Stimulated activated naive CD8-positive, alpha-beta T cell treated with anti-CD3 and anti-CD28 coated beads, Interleukin-15, Interleukin-2, amounts not matched to agents 100 ng/mL and 50 ng/mL, for 24 hours (primary cell): ENCODE results near the gene CSN3.
"Not testable (repeated sequence)": the region's sequence is repeated elsewhere in the genome, so short reads cannot be mapped to it uniquely, and the experiment has no call there.

ENCODE experiments used
- H3K27ac Mint-ChIP-seq: one replicate; pipeline ENCODE4 v1.8.0; 2021; ENCODE audit warnings: mild to moderate bottlenecking, mixed read lengths
- H3K27me3 Mint-ChIP-seq: one replicate; pipeline ENCODE4 v1.8.0; 2021; ENCODE audit warnings: mixed read lengths
- H3K36me3 Mint-ChIP-seq: one replicate; pipeline ENCODE4 v1.8.0; 2021; ENCODE audit warnings: low read depth, mixed read lengths
- H3K4me1 Mint-ChIP-seq: one replicate; pipeline ENCODE4 v1.8.0; 2021; ENCODE audit warnings: low read depth, mixed read lengths
- H3K4me3 Mint-ChIP-seq: one replicate; pipeline ENCODE4 v1.8.0; 2021; ENCODE audit warnings: mild to moderate bottlenecking, mixed read lengths
- H3K9me3 Mint-ChIP-seq: one replicate; pipeline ENCODE4 v1.8.0; 2021; ENCODE audit warnings: mixed read lengths

Gene CSN3, protein sequence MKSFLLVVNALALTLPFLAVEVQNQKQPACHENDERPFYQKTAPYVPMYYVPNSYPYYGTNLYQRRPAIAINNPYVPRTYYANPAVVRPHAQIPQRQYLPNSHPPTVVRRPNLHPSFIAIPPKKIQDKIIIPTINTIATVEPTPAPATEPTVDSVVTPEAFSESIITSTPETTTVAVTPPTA

DNA sequence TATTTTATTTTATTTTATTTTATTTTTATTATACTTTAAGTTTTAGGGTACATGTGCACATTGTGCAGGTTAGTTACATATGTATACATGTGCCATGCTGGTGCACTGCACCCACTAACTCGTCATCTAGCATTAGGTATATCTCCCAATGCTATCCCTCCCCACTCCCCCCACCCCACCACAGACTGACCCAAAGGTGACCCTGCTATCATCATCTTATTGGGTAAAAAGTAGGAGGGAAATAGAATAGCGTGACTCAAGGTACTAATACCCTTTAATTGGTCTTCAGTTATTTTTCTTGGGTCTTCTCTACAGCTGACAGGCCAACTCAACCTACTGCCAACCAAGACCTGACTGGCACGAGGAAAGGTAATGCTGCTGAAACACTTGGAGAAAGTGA, at the start of gene CSN3:
Gene CSN3, plus strand, starts transcription at position 301 of the 400 bp plus-strand sequence. CDS start 2,223 bp downstream, outside the sequence.
- not testable (repeated sequence) for H3K27me3 Mint-ChIP-seq, H3K4me3 Mint-ChIP-seq, H3K9me3 Mint-ChIP-seq, H3K27ac Mint-ChIP-seq, H3K36me3 Mint-ChIP-seq, H3K4me1 Mint-ChIP-seq

DNA sequence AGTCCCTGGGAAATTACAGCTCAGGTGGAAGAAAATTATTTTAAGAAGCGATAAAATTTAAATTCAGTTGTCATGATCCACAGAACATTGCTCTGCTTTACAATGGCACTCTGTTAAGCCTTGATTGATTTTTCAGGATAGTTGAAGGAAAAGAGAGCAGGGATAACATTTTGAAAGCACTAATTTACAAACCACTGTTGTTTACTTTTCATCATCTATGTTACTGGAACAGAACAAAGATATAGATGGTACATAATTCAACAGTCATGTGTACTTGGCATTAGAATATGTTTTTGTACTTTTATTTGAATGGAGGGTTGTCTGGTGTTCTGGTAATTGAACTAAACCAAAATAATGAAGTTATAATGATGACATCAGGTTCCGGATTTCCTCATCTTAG, 49.5 kb upstream of the CSN3 start:
- no peak overlapping the region for H3K27ac Mint-ChIP-seq

DNA sequence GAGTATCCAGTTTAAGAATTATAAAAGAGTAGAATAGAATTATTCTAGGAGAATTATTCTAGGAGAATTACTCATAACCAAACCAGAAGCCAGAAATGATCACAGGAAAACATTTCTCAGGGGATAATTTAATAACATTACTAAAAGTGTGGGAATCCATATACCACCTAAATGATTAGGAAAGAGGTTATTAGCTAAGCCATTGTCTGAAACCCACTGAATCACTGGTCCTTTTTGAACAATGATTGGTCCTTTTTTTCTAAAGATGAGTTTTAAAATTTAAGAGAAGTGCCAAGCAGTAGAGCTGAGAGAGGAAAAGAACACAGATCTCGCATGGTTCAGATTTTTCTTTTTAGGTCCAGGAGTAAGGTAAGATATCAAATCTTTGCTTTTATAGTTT, 47.0 kb upstream of the CSN3 start, which contains the start of gene ODAM:
Gene ODAM, plus strand, starts transcription at position 301 of the 400 bp plus-strand sequence. CDS start 819 bp downstream, outside the sequence.
- Mint-ChIP-seq H3K9me3 (no peaks in the 10 kb centered on the region), H3K4me3 (no peak within 1 kb of the TSS), H3K27me3 (no peaks in the 10 kb centered on the region), H3K36me3 (no peaks in the 10 kb centered on the region), H3K4me1 (no peaks in the 10 kb centered on the region), H3K27ac (no peak within 1 kb of the TSS)

More for the DNA sequence above, 49.5 kb upstream of the CSN3 start:
- Mint-ChIP-seq H3K4me1 (no peaks in the 10 kb centered on the region), H3K9me3 (no peaks in the 10 kb centered on the region), H3K36me3 (no peaks in the 10 kb centered on the region), H3K27me3 (no peaks in the 10 kb centered on the region), H3K4me3 (no peak overlapping the region)

DNA sequence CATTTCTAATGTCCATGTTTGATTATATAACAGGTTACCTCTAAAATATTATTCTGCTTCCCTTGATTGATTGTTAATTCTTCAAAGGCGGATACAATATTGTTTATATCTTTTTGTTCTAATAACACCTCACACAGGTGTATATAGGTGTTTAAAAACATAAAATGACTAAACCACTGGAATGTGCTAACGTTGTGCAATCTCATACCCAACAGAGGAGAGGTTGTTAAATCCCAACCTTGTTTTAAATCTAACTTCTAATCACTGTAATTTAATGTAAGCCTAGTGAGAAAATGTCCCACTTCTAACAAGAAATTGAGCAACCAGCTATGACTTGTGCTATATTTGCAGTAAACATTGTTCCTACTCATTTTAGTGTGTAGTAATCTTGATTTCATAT, 45.5 kb upstream of the CSN3 start:
- Mint-ChIP-seq H3K36me3 (no peaks in the 10 kb centered on the region), H3K9me3 (no peaks in the 10 kb centered on the region), H3K27ac (no peak overlapping the region)

DNA sequence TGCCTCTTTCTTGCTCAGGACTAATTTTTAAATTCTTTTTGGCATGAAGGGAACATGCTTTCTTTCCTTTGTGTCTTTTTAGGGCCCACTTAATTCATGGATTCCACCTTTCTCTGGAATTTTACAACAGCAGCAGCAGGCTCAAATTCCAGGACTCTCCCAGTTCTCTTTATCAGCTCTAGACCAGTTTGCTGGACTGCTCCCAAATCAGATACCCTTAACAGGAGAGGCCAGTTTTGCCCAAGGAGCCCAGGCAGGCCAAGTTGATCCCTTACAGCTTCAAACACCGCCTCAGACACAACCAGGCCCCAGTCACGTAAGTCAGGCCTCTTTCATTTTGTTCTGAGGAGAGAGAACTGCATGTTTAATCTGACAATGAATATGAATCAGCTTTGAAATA, 44.6 kb upstream of the CSN3 start:
- Mint-ChIP-seq H3K36me3 (no peaks in the 10 kb centered on the region), H3K27ac (no peak overlapping the region), H3K4me1 (no peaks in the 10 kb centered on the region), H3K4me3 (no peak overlapping the region), H3K9me3 (no peaks in the 10 kb centered on the region), H3K27me3 (no peaks in the 10 kb centered on the region)

More for the DNA sequence above, 45.5 kb upstream of the CSN3 start:
- H3K27me3 Mint-ChIP-seq, result no peaks in the 10 kb centered on the region
- no peaks in the 10 kb centered on the region for H3K4me1 Mint-ChIP-seq
- no peak overlapping the region for H3K4me3 Mint-ChIP-seq

DNA sequence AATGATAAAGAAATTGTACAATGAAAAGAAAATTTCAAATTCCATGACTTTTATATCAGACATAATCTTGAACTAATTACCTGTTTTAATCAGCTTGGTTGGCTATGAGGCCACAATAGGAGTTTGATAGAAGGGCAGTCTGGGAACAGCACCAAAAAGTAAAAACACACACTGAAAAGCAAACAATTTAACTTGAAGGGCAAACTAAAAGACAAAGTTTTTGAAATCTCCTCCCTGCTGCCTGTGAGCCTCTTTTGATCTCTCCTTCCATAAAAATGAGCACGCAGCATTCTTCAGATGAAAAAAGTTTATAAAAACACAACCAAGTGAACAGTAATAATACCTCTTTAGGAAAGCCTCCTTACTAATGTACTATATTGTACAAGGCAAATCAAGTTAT, 38.8 kb upstream of the CSN3 start:
- H3K9me3 Mint-ChIP-seq, result no peaks in the 10 kb centered on the region
- no peaks in the 10 kb centered on the region for H3K4me1 Mint-ChIP-seq

DNA sequence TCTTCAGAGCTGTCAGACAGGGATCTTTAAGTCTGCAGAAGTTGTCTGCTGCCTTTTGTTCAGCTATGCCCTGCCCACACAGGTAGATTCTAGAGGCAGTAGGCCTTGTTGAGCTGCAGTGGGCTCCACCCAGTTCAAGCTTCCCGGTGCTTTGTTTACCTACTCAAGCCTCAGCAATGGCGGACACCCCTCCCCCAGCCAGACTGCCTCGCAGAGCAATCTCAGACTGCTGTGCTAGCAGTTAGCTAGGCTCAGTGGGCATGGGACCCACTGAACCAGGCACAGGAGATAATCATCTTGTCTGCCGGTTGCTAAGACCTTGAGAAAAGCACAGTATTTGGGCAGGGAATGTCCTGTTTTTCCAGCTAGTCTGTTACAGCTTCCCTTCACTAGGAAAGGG, 29.6 kb upstream of the CSN3 start:
- H3K27me3 Mint-ChIP-seq, H3K36me3 Mint-ChIP-seq, H3K4me1 Mint-ChIP-seq, H3K4me3 Mint-ChIP-seq, H3K27ac Mint-ChIP-seq: not testable (repeated sequence)
- H3K9me3 Mint-ChIP-seq, result peaks cover 11% of the 10 kb centered on the region

More for the DNA sequence above, 38.8 kb upstream of the CSN3 start:
- Mint-ChIP-seq H3K36me3 (no peaks in the 10 kb centered on the region), H3K4me3 (no peak overlapping the region), H3K27me3 (no peaks in the 10 kb centered on the region), H3K27ac (no peak overlapping the region)

DNA sequence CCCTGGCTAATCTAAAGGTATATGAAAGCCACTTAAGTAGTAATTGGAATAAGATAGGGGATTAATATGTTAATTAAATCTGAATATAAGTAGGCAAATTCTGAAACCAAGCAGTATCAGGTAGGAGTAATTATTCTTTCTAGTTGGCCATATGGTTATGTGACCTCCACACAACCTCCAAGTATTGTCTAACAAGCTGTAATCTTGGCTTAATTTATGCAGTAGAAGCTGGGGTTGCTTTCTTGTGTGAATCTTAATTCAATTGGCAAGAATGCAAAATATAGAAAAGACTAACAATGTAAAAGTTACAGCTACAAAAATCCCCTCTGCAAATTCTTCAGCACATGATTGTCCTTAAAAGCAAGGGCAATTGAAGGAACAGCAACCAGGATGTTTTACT, 26.3 kb upstream of the CSN3 start:
- not testable (repeated sequence) for H3K9me3 Mint-ChIP-seq, H3K27me3 Mint-ChIP-seq, H3K4me3 Mint-ChIP-seq, H3K4me1 Mint-ChIP-seq, H3K36me3 Mint-ChIP-seq, H3K27ac Mint-ChIP-seq

DNA sequence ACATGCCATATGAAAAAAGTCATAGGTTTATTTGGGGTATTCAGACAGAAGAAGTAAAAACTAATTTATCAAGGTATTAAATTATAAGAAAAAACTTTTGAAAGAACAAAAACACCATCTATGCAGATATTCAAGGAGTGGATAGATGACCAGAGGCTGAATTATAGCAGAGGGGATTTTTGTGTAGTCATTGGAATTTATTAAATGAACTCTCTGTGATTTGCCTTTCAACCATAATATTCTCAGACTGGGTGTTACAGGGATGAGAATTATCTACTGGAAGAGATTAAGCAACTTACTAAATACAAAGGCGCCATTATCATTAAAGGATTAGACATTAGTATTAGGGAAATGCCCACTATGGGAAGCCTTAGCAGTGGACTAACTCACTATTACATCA, 25.8 kb upstream of the CSN3 start:
- not testable (repeated sequence) for H3K36me3 Mint-ChIP-seq, H3K4me1 Mint-ChIP-seq, H3K4me3 Mint-ChIP-seq, H3K27me3 Mint-ChIP-seq, H3K27ac Mint-ChIP-seq, H3K9me3 Mint-ChIP-seq

DNA sequence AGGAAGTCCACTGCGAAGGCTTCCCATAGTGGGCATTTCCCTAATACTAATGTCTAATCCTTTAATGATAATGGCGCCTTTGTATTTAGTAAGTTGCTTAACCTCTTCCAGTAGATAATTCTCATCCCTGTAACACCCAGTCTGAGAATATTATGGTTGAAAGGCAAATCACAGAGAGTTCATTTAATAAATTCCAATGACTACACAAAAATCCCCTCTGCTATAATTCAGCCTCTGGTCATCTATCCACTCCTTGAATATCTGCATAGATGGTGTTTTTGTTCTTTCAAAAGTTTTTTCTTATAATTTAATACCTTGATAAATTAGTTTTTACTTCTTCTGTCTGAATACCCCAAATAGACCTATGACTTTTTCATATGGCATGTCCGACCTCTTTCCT, 21.0 kb upstream of the CSN3 start:
- H3K36me3 Mint-ChIP-seq, H3K4me1 Mint-ChIP-seq, H3K27ac Mint-ChIP-seq, H3K4me3 Mint-ChIP-seq, H3K27me3 Mint-ChIP-seq, H3K9me3 Mint-ChIP-seq: not testable (repeated sequence)

DNA sequence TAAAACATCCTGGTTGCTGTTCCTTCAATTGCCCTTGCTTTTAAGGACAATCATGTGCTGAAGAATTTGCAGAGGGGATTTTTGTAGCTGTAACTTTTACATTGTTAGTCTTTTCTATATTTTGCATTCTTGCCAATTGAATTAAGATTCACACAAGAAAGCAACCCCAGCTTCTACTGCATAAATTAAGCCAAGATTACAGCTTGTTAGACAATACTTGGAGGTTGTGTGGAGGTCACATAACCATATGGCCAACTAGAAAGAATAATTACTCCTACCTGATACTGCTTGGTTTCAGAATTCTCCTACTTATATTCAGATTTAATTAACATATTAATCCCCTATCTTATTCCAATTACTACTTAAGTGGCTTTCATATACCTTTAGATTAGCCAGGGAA, 20.6 kb upstream of the CSN3 start:
- H3K4me3 Mint-ChIP-seq, H3K36me3 Mint-ChIP-seq, H3K27ac Mint-ChIP-seq, H3K9me3 Mint-ChIP-seq, H3K27me3 Mint-ChIP-seq, H3K4me1 Mint-ChIP-seq: not testable (repeated sequence)

DNA sequence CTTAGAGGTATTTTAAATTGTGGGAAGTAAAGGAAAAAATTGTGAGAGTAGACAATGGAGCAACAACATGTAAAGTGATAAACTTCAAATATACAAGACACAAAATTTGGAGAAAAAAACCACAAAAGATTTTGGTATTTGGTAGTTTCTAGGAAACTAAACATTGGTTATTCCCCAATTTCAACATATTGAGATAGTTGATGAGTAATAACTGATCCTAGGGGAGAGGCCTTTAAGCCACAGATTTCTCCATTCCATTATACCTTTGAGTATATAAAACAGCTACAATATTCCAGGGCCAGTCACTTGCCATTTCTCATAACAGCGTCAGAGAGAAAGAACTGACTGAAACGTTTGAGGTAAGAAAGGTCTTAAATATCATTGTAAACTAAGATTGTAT, 16.6 kb upstream of the CSN3 start, which contains the start of gene FDCSP:
Gene FDCSP, plus strand, starts transcription at position 301 of the 400 bp plus-strand sequence. CDS start 5,071 bp downstream, outside the sequence.
- H3K9me3 Mint-ChIP-seq, result no peaks in the 10 kb centered on the region
- no peaks in the 10 kb centered on the region for H3K36me3 Mint-ChIP-seq
- H3K4me3 Mint-ChIP-seq, result no peak within 1 kb of the TSS
- no peaks in the 10 kb centered on the region for H3K4me1 Mint-ChIP-seq
- H3K27me3 Mint-ChIP-seq, result no peaks in the 10 kb centered on the region
- H3K27ac Mint-ChIP-seq, result no peak within 1 kb of the TSS

DNA sequence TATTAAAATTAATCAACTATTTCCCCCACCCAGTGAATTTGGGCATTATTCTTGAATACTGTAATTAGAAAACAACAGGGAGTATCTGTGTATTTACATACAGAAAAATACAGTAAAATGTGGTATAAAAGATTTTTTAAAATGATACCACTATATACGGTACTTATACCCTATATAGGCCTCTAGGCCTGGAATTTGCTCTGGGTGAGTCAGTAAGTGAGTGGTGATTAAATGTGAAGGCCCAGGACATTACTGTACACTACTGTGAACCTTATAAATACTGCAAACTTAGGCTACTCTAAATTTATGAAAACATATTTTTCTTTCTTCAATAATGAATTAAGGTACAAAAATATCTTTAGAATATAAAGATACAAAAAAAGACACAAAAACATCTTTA, 6.3 kb upstream of the CSN3 start:
- Mint-ChIP-seq H3K4me1 (no peaks in the 10 kb centered on the region), H3K27me3 (no peaks in the 10 kb centered on the region), H3K27ac (no peak overlapping the region), H3K4me3 (no peak overlapping the region), H3K9me3 (no peaks in the 10 kb centered on the region), H3K36me3 (no peaks in the 10 kb centered on the region)

DNA sequence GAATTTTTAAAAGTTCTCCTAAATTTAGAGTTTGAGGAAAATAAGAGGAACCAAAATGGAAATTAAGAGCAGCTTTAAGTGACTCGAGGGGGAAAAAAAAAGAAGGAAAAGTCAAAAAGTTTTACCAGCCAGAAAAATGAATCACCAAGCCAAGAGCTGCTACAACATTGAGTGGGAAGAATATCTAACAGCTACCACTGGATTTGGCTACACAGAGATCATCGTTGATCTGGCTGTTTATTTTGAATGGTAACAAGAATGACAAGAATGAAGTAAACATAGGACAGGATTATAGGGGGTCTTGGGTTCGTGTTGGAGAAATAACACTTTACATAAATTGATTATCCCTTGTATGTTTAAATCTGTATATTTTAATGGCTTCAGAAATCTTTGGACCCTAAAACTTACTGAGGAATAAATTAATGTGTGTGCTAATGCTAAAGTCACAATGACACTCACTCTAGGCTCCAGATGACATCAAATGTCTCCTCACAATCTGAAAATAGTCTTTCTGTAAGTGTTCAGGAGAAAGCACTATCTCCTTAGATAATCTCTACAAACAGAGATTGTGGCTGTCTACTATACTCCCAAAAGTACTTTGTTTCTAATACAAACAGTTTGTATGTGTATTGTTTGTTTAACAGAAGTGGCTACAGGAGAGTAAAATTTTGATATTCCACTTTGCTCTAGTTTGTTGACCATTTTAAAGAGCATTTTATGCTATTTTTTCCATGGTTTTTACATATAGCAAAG, 3.1 kb upstream of the CSN3 start:
- no peak overlapping the region for H3K4me3 Mint-ChIP-seq
- no peaks in the 10 kb centered on the region for H3K4me1 Mint-ChIP-seq
- no peaks in the 10 kb centered on the region for H3K27me3 Mint-ChIP-seq
- no peaks in the 10 kb centered on the region for H3K36me3 Mint-ChIP-seq
- H3K27ac Mint-ChIP-seq, result no peak overlapping the region
- H3K9me3 Mint-ChIP-seq, result no peaks in the 10 kb centered on the region

DNA sequence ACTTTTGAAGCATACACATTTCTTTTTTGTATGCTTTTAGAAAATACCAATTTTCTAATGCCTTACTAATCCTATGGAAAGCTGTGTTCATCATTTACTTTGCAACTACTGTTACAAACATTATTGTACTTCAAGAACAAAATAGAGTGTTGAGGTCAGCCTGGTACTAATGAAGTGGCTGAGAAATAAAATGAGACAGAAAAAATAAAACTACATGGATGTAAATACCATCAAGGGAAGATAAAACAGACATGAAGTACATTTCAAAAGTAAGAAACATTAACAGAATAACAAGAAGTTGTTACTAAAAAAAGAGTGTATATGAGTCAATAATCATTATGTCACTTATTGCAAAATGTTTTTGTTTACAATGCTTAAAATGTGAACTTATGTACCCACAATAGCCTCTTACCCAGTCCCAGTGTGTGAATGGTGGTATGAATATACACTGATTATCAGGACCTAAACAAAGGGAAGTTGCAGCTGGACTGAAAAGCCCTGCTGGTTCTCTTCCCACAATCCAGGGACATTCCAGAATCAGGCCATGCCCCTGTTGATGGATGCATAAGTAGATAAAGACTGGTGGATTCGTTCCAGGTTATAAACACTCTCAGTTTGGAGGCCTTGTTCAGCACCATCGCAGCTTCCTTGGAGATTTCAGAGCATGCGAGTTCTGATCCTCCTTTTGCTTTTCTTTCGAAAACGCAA, 2.4 kb upstream of the CSN3 start:
- Mint-ChIP-seq H3K27me3 (no peaks in the 10 kb centered on the region), H3K36me3 (no peaks in the 10 kb centered on the region), H3K4me3 (no peak overlapping the region), H3K4me1 (no peaks in the 10 kb centered on the region), H3K9me3 (no peaks in the 10 kb centered on the region), H3K27ac (no peak overlapping the region)
